Measurements from ENCODE around the gene KCNN1.
"Not testable (repeated sequence)": the region's sequence is repeated elsewhere in the genome, so short reads cannot be mapped to it uniquely, and the experiment has no call there.

Gene KCNN1

DNA sequence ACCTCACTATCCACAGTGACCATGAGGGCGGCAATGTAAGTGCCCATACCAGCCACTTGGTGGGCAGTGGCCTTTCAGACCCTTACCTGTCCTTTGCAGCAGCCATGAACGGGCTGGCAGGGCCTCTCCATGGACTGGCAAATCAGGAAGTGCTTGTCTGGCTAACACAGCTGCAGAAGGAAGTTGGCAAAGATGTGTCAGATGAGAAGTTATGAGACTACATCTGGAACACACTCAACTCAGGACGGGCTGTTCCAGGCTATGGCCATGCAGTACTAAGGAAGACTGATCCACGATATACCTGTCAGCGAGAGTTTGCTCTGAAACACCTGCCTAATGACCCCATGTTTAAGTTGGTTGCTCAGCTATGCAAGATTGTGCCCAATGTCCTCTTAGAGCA is 64.5 kb downstream of the KCNN1 start:
- DNase-seq = not testable (repeated sequence)

DNA sequence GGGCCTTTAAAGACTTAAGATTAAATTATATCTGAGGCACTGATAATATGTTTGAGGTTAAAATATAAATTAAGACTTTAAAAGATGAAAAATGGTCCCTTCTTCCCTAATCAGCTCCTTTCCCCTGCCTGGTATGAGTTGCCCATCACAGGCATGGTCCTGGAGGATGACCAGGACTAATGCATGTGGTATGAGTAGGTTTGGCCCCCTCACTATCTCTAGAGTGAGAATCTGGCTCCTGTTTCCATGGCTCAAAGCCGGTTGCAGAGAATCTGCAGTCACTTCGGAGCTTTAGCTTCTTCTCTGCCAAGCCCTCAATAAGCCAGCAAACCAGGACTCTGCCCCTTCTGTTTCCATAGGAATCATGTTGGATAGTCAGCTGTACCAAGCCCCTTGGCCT is 65.2 kb downstream of the KCNN1 start:
- DNase-seq = not testable (repeated sequence)

DNA sequence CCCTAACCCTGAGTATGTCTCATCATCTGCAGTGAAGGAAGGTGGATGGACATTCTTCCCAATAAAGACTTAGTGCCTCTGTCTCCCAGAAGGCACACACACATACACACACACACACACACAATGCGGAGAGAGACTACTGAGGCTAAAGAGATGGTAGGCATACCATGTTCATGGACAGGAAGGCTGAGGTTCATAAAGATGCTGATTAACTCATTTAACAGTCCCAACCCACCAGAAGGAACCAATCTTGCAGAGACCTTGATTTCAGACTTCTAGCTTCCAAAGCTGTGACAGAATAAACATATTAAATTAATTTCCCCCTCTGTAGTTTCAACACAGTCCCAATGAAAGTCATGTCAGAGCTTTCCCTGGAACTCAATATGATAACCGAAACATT is 74.1 kb downstream of the KCNN1 start:
- no peak for DNase-seq

DNA sequence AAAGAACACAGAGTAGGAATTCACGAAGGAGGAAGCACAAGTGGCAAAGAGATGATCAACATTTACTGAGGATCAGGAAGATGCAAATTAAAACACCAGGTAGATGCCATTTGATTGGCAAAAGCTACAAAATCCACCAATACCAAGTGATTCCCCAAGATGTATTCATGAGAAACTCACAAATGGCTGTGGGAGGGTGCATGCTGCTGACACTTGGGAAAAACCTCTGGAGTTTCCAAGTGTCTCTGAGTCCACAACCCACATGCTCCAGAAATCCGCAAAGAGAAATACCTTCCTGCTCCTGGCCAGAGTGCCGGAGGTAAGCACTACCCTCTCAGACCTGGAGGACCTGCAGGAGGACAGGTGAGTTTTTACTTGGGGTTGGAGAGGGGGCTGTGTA is 76.8 kb downstream of the KCNN1 start:
- no peak for DNase-seq

DNA sequence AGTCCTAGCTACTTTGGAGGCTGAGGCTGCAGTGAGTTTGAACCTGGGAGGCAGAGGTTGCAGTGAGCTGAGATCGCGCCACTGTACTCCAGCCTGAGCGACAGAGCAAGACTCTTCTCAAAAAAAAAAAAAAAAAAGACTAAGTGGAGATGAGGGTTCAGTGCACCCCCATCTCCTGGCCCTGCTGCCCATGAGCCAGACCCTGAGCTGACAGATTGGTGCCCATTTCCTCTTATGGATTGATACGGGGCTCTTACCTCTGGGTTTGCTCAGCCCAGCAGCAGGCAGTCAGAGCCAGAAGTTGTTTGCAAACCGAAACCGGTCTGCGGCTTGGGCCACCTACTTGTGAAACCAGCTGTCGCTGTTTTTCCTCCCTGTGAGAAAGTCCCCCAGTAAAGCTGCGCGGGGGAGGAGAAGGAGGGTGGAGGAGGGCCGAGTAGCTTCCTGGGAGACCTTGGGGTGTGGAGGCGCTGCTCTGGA is 78.0 kb downstream of the KCNN1 start:
- peak; percentile 56 for DNase-seq

DNA sequence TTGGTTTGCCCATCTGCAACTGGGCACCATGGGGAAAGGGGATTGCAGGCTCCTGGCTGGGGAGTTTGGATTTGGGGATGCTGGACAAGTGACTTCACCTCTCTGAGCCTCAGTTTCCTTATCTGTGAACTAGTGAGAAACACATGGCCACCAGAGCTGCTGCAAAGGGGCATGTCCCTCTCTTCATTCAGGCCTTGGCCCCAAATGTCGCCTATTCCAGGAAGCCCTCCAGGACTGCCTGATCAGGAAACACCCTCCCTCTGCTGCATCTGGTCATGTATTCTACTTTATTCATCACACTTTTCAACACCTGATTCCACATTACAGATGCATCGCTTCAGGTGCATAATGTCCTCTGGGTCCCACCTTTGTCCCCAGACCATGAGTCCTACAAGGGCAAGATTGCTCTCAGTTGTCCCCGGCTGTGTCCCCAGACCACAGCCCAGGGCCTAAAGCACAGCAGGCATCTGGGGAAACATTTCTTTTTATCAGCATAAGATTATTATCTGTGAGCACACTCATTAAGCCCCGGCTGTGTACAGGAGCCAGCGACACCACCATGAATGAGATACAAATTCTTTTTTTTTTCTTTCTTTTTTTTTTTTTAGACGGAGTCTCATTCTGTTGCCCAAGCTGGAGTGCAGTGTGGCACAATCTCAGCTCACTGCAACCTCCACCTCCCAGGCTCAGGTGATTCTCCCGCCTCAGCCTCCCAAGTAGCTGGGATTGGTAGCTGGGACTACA is 78.6 kb downstream of the KCNN1 start:
- DNase-seq = no peak

- no peak for DNase-seq
Observed at GRCh38 chr19:18046059-18046718, 79.3 kb downstream of the KCNN1 start.

DNA sequence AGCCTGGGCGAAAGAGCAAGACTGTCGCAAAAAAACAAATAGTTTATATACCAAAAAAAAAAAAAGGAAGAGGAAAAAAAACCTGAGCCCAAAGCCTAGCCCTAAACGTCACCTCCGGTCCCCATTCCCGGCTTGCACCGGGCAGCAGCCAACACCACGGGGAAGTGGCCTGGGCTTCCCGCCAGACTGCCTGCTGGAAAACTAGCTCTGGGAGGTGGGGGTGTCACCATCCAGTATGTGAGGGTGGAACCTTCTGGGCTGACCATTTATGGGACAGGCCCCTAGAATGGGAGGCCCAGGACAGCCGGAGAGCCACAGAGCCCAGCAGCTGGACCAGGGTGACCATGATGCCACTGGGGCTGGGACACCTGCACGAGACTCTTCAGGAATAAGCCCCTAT is 82.5 kb downstream of the KCNN1 start:
- DNase-seq = no peak

Data from hematopoietic multipotent progenitor cell treated with erythropoietin and hydrocortisone succinate and interleukin-3 and kit ligand, for 8 days (in vitro differentiated cells).